Activated CD8-positive, alpha-beta memory T cell treated with anti-CD3 and anti-CD28 coated beads for 4 hours (primary cell): ENCODE data around the gene TSPAN11.

Source experiments
- DNase-seq, 2 donors: peaks; one replicate each; pipeline ENCODE4 v3.0.0-alpha.2; 2020; ENCODE audit warnings: low read depth in 2 of 2

Gene TSPAN11

DNA sequence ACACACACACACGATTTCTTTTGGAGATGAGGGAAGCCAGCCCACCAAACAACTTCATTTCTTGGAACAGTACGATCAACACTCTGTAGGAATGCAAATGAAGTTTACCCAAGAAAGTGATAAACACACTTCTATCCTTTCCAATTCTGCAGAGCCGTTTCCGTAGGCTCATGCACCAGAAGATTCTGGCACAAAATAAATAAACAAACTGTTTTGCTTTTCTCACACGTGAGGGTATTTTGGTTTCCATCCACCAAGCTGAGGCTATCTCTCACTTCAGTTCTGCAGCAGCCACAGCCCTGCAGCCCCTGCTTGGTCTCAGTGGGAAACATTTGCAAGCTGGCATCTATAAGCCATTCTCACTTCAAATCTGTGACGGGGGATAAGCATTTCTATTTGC, 15.3 kb upstream of the TSPAN11 start:
- DNase-seq: no peak

DNA sequence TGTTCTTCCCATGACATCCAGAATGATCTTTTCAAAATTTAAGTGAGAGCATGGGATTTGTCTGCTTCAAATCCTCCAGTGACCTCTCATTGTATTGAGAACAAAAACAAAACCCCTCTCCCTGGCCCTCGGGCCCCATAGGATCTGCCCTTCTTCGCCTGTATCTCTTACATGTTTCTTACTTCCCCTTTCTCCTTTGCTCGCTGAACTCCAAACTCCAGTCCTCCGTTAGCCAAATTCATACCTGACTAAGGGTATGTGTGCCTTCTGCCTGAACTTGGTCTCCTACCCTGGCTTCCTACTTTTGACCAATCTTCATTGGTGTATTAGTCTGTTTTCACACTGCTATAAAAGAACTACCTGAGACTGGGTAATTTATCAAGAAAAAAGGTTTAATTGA, 13.2 kb upstream of the TSPAN11 start:
- no peak for DNase-seq

DNA sequence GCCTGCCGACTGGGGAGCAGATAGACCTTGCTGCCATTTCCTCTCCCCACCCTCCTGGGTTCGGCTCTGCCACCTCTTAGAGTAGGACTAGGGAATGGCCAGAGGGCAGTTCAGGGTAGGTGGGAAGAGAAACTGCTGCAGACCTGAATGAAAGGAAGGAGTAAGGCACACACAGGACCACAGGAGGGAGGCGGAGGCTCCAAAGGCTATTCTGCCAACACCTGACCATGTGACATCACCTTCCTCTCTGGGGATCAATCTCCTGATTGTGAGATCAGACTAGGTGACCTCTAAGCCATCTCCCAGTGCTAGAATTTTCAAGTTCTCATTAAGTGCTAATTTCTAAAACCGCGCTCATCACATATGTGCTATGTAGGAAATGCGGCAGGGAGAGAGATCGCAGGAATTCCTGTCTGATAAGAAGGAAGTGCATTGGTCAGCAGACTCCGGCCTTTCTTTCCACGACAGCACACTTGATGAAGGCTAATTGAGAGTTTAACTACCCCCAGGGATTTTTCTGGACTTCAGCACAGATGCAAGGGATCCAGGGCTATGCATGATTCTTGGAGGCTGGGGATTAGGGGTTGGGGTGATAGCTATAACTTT, 11.5 kb upstream of the TSPAN11 start:
- no peak for DNase-seq

DNA sequence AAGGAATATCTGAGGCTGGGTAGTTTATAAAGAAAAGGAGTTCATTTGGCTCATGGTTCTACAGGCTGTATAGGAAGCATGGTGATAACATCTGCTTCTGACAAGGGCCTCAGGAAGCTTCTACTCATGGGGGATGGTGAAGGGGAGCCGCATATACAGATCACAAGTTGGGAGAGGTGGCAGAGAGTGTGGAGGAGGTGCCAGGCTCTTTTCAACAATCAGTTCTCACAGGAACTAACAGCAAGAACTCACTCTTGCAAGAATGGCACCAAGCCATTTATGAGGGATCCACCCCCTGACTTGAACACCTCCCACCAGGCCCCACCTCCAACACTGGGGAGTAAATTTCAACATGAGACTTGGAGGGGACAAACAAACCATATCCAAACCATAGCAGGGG, 3.5 kb upstream of the TSPAN11 start:
- no peak for DNase-seq

DNA sequence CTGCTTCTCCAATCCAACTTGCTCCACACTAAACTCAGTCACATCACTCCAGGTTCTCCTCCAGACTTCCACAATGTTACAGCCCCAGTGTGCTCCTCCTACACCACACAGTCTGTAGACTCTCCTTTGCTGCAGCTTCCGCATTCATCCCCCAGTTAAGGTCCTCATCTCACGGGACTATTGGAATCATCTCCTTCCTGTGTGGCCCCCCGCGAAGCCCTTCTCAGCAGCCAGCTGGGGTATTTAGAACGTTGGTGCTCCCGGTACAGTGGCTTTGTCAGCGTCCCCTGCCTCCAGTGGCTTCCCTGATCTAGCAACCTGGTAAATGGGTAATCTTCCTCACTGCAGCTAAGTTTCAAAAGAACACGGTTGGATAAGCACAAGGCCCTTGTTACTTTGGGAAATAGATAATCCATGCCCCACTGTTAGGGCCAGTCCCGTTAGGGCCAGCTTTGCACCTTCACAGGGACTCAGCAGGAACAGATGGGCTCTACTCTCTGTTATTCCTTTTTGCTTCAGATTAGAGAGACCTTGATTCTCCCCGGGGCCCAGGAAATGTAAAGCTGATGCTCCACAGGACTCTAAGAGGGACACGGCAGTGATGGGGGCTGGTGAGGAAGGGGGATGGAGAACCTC, 823 bp upstream of the TSPAN11 start:
- no peak for DNase-seq

DNA sequence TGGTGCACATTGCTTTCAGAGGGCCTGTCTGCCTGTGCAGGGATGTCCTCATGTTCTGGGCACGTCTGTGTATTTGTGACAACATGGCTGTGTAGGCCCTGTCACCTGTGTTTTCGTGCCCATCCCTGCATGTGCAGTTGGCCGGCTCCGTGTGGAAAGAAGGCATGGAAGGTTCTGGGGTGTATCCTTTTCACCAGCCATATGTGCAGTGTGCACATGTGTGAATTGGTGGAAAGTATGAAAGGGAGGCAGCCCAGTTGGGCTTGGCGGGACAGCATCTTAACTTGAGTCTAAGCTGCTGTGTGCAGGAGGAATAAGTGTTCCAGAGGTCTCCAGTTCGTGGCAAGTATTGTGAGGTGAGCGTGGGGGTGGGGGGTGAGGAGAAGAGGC, 669 bp downstream of the TSPAN11 start:
- DNase-seq: no peak

DNA sequence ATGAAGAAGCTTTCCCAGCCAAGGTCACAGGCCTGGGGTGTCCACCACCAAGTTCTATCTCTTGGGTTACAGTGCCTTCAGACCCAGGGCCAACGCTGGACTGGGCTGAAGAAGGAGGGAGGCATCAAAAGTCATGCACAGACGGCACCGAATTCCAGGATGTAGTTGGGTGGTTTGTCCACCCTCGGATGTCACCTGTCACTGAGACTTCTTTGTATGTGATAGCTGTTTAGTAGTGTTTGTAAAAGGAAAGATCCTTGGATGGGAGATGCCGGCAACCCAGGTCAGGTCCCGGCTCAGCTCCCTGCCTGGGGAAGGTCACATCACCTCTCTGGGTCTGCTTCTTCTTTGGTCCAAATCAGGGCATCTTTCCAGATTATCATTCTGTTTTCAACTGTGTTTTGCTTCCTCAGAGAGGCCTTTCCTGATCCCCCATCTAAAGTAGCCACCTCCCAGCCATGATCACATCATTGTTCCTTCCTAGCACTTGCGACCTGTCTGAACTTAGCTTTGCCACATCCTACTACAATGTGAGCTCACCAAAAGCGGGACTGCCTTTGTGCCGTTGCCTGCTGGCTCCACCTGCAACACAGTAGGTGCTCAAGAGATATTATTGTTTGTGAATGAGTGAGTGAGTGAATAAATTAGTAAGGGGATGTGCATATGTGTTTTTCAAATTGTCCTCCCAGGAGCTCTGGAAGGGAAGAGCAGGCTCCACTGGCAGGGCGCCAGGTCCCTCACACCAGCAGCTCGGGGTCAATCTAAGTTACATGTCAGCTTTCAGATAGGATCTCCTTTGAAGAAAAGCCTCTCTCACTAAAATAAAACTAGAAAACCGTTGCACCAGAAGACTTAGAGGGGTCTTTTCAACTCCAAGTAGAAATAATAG, 2.1 kb downstream of the TSPAN11 start:
- DNase-seq: no peak

DNA sequence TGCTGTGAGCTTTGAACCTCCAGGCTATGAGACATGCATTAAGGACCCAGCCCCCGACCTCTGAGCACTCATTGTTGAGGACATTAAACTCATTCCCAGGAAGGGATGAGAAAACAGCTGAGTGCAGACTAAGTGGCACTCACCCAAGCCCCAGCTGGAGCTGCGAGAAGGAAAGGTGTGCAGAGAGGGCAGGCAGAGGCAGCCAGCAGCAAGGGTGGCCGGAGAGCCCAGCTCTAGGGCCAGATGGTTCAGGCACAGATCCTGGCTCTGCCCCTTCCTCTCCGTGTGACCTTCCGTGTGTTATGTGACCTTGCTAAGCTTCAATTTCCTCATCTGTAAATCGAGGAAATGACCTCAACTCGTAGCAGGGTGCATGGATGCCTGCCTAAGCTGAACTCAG, 3.7 kb downstream of the TSPAN11 start:
- no peak for DNase-seq

DNA sequence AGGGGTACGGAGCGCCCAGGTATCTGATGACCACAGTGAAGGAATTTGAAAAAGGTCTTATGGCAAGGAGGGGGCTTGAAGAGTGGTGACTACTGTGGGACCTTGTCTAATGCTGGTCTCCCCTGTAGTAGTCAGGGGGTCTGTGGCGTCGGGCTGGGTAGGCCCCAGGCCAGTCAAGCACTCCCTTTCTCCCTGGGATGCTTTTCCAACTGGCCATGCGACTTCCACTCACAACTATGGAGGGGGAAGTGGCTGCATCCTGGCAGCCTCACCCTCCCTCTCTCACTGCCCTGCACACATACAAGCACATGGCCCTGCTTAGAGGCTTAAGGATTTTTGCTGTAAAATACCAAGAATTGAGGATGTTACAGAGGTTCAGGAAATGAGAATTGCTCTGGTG, 4.1 kb downstream of the TSPAN11 start:
- no peak for DNase-seq

DNA sequence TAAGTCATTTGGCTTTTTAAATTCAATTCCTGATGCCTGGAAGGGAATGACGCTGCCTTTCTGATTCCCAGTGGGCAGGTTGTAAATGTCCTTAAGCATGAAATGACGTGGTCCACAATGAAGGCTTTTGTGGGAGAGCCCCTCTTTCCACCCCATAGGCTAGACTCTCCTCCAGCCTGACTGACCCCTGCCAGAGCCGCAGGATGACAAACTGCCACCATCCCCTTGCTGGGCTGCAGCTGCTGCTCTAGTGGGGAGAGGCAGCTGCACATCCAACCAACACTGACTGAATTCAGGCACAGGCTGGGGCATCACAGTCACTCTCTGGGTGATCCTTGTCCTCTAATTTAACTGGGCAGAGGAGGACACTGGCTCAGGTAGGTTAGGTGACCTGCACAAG, 6.3 kb downstream of the TSPAN11 start:
- DNase-seq: no peak

DNA sequence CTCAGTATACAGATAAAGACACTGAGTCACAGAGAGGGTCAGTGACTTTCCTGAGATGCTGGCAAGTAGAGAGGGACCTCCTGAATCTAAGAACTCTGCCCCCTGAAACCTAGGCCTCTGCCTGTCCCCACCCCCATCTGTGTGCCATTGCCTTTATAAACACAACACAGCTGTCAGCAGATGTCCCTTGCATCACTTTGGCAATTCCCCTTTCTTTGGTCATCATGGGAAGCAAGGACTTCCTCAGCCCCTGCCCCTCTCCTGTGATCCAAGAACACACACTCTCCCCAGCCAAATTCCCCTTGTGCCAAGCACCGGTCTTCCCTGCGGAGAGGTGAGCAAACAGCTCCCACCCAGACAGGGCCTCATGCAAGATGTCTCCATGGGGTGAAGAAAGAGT, 8.3 kb downstream of the TSPAN11 start:
- DNase-seq: no peak

DNA sequence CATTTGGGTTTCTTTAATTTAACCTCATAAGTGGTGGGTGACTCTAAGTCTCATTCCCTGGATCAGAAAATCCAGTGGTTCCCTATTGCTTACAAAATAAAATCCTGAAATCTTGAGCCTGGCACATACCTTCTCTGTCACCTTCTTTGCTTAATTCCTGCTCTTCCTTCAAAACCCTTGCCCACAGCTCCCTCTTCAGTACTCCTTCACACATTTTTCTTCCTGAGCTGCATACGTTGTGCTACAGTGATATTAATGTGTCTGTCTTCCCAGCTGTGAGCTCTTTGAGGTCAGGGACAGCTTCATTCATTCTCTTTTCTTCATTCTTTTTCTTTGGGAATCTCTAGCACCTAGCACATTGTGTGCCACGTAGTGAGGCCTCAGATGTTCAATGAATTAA, 9.5 kb downstream of the TSPAN11 start:
- DNase-seq: no peak

DNA sequence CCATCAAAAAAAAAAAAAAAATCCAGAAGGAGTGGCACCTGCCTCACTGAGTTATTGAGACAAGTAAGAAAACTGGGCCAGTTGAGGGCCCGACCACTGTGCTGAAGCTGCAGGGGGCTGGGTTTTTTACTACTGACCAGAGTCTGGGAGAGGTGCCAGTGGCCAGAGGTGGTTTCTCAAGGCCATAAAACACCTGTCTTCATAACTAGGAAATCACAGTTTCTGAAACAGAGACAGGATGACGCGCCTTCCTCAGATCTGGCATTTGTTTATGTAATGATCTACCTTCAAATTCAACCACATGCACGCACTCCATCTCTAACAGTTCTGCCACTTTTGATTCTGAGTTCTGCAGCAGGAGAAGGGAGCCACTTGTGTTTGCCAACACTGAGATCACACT, 12.7 kb downstream of the TSPAN11 start:
- DNase-seq: no peak

DNA sequence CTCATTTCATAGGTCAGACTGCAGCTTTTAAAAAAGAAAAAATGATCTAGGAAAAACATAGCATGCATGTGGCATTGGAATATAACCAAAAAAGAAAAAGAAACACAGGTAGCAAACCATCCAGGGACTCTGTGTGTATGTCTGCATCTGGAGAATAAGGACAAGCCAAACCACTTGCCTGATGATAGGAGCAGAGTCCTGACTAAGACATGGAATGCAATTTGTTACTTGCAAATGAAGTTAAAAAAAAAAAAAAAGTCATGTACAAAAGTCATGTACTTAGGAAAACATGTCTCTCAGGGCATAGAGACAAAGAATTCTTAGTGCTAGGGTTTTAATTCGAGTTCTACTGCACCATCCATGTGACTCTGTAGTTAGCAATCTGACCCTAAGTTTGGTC, 15.9 kb downstream of the TSPAN11 start:
- no peak for DNase-seq

DNA sequence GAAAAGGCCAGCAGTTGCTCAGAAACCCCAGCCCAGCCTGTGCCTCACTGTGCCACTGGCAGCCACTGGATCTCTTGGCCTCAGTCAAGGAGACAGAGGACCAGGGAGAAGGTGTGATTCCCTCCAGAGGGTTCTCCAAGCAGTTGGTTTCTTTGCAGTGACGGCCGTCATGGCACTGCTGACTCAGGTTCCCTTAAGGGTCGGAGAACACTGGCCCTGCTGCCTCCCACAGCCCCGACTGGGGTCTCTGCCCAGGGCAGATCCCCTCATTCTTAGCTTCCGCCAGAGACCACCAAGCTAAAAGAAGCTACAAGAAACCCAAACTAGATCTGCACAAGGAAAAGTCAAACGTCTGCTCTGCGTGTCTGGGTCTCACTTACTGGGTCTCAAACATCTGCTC, 16.4 kb downstream of the TSPAN11 start:
- DNase-seq: no peak

DNA sequence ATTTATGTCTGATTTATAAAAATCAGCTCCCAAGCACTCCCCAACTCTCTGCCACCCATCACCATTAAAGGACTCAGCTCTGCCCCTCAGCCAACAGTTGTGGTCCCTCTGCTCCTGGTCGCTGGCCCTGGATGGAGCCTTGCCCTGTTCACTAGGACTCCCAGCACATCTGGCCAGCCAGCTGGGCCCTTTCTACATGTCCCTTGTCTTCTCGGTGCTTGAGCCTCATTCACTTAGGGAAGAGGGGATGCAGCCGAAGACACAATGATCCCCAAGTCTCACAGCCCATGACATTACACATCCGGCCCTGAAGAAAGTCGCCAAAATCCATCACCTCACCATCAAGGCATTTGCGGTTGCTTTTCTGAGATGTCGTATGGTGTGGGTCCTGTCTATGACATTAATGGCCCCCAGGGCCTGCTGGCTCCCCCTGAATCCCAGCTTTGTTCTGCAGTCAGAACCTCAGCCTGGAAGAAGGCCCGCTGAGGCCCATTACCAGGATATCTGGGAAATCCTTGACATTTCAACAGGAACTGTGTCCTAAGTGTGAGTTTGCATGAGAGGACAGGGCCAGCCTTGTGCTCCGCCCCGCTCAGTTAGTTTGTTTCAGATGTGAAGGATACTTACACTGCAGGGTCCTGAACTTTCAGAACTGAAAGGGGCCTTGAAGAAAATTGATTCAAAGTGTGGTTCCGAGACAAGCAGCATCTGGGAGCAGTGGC, 19.1 kb downstream of the TSPAN11 start:
- no peak for DNase-seq

DNA sequence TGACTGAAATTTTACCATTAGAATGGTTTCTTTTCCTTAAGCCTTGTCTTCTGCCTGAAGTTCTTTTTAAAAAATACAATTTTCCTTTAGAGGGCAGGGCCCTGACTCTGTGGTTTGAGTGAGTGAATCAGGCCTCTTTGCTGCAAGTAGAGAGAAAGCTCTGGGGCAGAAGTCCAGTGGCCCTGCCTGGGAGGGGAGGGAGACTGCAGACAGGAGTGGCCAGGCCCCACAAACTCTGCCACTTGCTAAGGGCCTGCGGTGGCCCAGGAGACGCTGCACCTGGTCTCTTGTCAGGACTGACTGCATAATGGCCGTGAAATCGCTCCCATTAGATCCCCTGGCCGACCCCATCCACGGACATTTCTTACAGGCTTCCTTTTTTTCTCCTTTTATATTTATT, 25.5 kb downstream of the TSPAN11 start:
- DNase-seq: no peak

DNA sequence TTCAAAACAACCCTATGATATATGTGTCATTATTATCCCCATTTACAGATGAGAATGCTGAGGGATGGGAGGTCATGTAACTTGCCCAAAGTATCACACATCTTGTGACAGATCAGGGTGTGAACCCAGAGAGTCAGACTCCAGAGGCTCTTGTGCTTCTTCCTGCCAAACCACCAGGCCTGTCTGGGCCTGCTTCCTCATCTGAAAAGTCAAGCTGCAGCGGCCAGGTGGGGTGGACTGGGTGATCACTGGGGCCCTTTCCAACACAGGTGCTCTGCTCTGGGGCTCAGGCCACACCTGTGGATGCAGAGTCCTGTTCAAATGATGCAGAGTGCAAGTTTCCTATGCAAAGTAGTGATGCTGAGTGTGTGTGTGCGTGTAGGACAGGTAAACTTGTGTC, 26.7 kb downstream of the TSPAN11 start:
- DNase-seq: no peak

DNA sequence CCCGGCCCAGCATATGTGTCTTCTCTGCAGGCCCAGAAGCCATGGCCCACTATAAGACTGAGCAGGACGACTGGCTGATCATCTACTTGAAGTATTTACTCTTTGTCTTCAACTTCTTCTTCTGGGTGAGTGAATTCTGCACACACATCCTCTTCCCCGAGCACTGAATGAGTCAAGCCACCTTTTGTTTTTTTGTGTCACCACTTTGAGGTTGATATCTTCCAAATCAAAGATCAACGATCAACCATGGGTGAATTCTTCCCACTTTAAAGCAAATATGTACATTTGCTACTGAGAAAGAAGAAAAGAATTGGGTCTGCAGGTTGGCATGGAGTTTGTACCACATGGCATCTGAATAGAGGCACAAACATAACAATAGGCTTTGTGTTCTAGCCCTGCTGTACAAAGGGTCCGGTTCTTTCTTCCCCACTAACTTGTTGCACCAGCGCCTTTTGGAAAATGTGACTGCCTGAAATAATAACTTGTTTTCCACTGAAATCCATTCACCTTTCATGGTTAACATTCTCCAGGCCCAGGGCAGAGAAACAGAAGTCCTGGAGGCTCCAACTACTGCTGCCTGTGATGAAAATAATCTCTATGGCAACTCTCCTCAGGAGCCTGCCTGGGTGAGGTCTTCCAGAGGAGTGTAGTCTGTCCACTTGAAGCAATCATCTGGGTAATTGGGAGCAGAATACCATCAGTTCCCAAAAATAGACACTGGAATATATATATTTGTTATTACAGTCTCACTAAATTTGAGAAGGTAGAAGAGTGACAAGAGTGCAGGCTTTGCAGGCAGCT, 27.6 kb downstream of the TSPAN11 start:
- DNase-seq: no peak

DNA sequence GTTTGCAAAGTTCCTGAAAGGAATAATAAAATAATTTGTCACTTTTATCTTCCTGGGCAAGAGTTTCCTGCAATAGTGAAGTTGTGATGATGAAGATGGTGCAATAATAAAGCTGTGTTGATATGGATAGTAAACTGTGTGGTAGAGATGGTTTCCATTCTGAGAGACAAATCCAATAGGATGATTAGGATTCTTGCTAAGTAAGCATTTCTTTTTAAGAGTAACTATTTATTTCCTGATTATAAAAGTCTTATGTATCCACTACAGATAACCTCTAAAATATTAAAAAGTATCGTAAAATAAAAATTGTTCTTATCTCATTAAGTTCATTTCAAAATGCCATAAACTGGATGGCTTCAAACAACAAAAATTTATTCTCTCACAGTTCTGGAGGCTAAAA, 28.7 kb downstream of the TSPAN11 start:
- DNase-seq: no peak

DNA sequence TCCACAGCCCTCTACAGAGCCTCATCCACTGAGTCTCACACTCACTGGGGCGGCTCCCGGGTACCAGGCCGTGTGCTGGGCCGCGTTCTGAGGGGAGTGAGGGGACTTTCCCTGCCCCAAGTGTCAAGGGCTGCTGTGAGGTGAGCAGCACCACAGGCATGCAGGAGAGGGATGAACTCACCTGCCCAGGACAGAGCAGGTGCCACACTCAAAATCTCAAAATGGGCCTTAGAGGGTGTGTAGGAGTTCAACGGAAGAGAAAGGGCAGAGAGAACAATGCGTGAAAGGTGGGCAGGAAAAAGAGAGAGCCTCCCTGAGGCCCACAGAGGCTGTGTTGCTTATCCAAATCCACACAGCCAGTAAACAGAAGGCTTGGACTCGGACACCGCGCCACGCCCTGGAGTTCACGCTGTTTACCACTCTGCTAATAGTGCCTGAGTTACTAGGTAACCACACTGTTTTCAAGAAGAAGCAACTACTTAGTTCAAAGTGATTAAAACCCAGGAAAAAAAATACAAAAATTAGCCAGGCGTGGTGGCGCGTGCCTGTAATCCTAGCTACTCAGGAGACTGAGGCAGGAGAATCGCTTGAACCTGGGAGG, 32.7 kb downstream of the TSPAN11 start:
- DNase-seq: no peak
